ENCODE data around the gene GRAP2. TPM values are rescaled to one million over a fixed set of nuclear protein-coding genes. Genes with fewer than 3 reads are reported as not detected.

Gene GRAP2
- total RNA-seq, 1 donor from 2014 or later: 38.4 TPM

DNA sequence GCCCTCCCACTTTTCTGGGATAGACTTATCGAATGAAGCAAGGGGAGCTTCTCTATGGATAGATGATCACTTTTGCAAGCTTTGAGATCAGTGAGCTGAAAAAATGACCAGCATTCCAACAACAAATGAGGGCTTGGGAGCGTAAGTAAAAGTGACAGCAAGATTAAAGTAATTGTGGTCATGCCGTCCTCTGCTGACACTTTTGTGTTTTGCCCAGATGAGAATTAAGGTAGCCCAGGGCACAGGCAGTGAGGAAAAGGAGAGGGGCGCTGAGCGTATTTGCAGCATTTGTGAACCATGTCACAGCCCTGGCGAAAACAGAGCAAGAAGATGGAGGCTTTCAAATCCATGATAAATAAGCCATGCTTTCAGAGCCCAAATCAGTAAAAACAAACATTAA lies 34.7 kb downstream of the GRAP2 start:
- H3K27me3 Mint-ChIP-seq: no peaks in the 10 kb centered on the region
- intact Hi-C loops (cut with micrococcal nuclease): loop anchor here (2.0 kb wide), 1 partner anchor 15 kb away; no protein-coding TSS in a partner anchor
- peaks cover 5% of the 10 kb centered on the region for H3K36me3 Mint-ChIP-seq (ENCODE audit: low read depth)
- DNase-seq: no peak
- peaks cover 75% of the 10 kb centered on the region for H3K4me1 Mint-ChIP-seq
- H3K9me3 Mint-ChIP-seq: no peaks in the 10 kb centered on the region
- H3K4me3 Mint-ChIP-seq: peak overlapping the region; percentile 74
- H3K27ac Mint-ChIP-seq: peak overlapping the region; percentile 63

DNA sequence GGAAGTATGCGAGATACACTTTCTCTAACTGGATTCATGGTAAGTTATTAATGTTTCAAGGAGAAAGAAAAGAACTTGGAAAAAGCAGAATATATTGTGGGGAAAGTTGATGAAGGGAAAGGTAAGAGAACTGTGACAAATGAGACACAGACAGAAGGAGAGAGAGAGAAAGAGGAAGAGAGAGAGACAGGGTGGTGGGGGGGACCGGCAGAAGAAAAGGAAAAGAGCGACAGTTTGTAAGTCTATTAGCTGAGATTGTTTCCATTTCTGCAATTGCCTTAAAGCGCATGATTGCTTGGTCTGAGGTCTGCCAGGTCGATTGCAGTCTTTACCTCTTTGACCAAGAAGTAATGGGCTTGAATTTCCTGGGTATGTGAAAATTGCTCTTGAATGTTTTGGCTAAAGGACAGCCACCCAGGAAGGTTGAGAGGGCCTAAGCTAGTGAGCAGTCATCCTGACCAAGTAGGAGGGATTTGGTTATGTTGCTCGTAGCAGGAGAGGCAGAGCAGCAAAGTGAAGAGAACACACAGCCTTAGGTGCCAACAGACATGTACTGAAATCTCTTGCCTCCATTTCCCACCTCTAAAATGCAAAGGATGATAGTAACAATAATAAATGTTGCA lies 35.8 kb downstream of the GRAP2 start:
- DNase-seq: no peak
- Mint-ChIP-seq H3K36me3 (ENCODE audit: low read depth) (peaks cover 6% of the 10 kb centered on the region), H3K4me1 (peaks cover 83% of the 10 kb centered on the region), H3K27ac (peak overlapping the region; percentile 63), H3K9me3 (no peaks in the 10 kb centered on the region), H3K27me3 (no peaks in the 10 kb centered on the region), H3K4me3 (peak overlapping the region; percentile 74)
- intact Hi-C loops (cut with micrococcal nuclease): no loop called here

DNA sequence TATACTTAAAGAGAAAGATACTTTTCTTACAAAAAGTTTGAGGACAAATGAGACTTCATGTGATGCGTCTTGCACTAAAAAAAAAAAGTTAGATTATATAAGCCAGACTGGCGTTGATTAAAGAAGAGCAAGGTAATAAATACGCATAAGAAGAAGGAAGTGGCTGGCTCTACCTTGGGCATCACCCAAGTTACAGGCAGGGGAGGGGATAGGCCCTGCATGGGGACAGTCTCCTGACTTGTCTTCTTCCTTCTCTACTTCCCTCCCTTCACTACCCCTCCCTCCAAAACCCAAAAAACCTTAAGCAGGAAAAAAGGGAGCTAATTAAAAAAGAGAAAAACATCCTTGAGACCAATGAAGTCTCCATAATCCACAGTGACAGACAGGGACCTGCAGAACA lies 37.0 kb downstream of the GRAP2 start:
- peaks cover 8% of the 10 kb centered on the region for H3K36me3 Mint-ChIP-seq (ENCODE audit: low read depth)
- H3K27ac Mint-ChIP-seq: peak overlapping the region; percentile 77
- no peak for DNase-seq
- intact Hi-C loops (cut with micrococcal nuclease): no loop called here
- H3K4me3 Mint-ChIP-seq: peak overlapping the region; percentile 57
- no peaks in the 10 kb centered on the region for H3K9me3 Mint-ChIP-seq
- H3K27me3 Mint-ChIP-seq: no peaks in the 10 kb centered on the region
- H3K4me1 Mint-ChIP-seq: peaks cover 86% of the 10 kb centered on the region

DNA sequence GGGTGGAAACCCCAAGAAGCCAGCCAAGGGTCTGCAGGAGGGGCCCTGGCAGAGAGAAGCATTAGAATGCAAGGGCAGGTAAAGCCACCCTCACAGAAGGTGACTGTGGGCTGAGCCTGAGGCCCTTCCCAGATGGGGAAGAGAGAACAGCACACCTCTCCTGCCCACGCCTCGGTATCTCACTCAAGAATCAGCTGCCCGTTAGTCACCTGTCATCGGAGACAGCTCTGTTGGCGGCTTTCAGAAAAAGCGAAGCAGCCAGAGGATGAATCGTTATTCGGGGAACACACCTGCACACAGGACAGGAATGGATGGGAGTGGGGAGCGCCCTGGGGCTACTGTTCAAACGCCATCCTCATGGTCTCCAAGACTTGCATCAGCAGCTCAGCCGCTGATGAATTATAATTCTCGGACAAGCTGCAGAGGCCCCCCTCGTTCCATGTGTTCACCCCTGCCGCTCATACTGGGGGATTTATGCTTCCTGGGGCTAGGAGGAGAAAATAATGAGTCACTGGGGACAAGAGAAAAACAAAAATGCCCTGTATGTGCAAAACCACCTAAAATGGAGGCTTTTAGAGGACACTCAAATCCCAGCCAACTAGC lies 37.7 kb downstream of the GRAP2 start:
- Mint-ChIP-seq H3K4me1 (peaks cover 85% of the 10 kb centered on the region), H3K27ac (peak overlapping the region; percentile 77), H3K9me3 (no peaks in the 10 kb centered on the region), H3K4me3 (peak overlapping the region; percentile 57), H3K36me3 (ENCODE audit: low read depth) (peaks cover 8% of the 10 kb centered on the region), H3K27me3 (no peaks in the 10 kb centered on the region)
- intact Hi-C loops (cut with micrococcal nuclease): no loop called here
- DNase-seq: peak; percentile 70

DNA sequence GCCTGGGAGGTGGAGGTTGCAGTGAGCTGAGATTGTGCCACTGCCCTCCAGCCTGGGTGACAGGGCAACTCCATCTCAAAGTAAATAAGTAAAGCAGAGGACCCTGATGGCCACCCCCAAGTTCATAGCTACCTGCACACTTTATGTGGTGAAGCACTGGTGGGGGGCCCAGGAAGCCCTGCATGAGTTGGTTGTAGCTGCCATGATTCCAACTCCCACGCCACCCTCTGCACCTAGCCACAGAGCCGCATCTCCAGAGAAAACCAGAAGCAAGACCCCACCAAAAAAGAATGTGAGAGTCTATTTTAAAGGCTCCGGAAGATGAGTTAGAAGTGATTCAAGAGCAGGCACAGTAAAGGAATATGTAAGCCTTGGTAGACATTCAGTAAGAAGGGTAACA lies 38.9 kb downstream of the GRAP2 start:
- H3K27ac Mint-ChIP-seq: peak overlapping the region; percentile 40
- intact Hi-C loops (cut with micrococcal nuclease): loop anchor here (5.0 kb wide), 2 partner anchors 318 to 408 kb away; partner anchors contain the start of gene RPS19BP1
- H3K27me3 Mint-ChIP-seq: no peaks in the 10 kb centered on the region
- peaks cover 82% of the 10 kb centered on the region for H3K4me1 Mint-ChIP-seq
- no peak overlapping the region for H3K4me3 Mint-ChIP-seq
- H3K36me3 Mint-ChIP-seq (ENCODE audit: low read depth): peaks cover 9% of the 10 kb centered on the region
- no peaks in the 10 kb centered on the region for H3K9me3 Mint-ChIP-seq
- DNase-seq: no peak

DNA sequence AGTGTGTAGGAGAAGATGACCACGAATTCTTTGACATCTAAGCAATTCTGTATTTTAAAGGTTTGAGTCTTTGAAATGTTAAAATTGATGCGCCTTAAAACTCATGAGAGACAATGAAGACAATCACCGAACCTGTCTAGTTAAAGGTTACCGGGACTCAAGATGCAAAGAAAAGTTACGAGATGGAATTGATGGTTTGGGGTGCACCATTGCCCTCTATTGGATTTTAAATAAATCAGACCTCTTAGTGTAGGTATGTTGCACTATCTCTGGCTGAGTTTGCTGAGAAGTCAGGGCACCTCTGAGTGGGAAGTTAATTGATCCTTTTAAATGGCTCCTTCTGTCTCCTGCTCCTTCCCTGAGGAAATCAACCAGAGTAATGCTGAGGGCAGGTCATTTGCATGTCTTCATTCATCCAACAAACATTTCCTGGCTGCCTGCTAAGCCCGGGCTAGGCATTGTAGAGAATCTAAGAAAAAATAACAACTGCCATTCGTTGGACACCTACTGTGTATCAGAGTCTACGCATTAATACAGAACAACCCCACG lies 39.9 kb downstream of the GRAP2 start:
- Mint-ChIP-seq H3K27me3 (no peaks in the 10 kb centered on the region), H3K9me3 (no peaks in the 10 kb centered on the region), H3K4me3 (peak overlapping the region; percentile 8), H3K4me1 (peaks cover 81% of the 10 kb centered on the region), H3K36me3 (ENCODE audit: low read depth) (peaks cover 11% of the 10 kb centered on the region), H3K27ac (peak overlapping the region; percentile 72)
- intact Hi-C loops (cut with micrococcal nuclease): loop anchor here (5.0 kb wide), 2 partner anchors 319 to 409 kb away; partner anchors contain the start of gene RPS19BP1
- peak; percentile 75 for DNase-seq

DNA sequence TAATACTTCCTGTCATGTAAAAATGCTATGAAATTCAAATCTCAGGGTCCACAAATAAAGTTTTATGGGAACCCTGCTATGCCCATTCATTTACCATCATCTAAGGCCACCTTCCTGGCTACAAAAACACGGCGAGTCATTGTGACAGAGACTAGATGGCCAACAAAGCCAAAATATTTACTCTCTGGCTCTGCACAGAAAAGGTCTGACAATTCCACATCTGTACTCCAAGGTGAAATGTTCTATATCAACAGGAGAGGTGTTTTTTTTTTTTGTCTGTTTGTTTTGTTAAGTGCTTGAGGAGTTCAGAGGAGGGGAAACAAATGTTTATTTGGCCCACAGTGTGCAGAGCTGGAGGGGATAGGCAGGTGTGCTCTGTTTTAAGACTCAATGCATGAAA lies 40.7 kb downstream of the GRAP2 start:
- Mint-ChIP-seq H3K27ac (peak overlapping the region; percentile 12), H3K36me3 (ENCODE audit: low read depth) (peaks cover 8% of the 10 kb centered on the region), H3K4me3 (no peak overlapping the region), H3K4me1 (peaks cover 74% of the 10 kb centered on the region), H3K9me3 (no peaks in the 10 kb centered on the region), H3K27me3 (no peaks in the 10 kb centered on the region)
- intact Hi-C loops (cut with micrococcal nuclease): loop anchor here (5.0 kb wide), 2 partner anchors 319 to 409 kb away; partner anchors contain the start of gene RPS19BP1
- no peak for DNase-seq

DNA sequence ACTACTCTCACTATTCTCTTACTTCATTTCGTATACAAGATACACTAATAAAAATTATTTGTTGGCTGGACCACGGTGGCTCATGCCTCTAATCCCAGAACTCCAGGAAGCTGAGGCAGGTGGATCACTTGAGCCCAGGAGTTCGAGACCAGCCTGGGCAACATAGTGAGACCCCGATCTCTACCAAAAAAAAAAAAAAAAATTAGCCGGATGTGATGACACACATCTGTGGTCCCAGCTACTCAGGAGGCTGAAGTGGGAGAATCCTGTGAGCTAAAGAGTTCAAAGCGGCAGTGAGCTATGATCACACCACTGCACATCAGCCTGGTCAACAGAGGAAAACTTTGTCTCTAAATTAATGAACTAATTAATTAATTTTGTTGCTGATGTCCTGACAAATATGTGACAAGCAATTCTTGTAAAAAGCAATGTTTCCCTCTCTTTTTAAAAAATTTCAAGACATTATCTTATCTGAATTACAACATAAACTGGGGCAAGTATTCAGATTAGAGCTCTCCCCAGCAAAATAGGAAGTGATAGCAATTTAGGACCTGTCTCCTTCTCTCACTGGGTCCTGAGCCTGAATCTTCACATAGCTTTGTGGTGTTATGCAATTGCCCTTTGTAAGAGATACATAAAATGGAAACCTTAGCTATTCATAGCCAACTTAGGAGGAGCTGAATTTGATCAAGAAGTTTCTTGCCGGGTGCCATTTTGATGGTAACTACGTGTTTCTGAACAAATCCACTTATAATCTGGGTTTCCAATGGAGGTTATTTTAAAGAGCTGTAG lies 41.8 kb downstream of the GRAP2 start:
- Mint-ChIP-seq H3K27ac (peak overlapping the region; percentile 74), H3K4me3 (peak overlapping the region; percentile 23), H3K36me3 (ENCODE audit: low read depth) (peaks cover 14% of the 10 kb centered on the region), H3K9me3 (no peaks in the 10 kb centered on the region), H3K27me3 (no peaks in the 10 kb centered on the region), H3K4me1 (peaks cover 73% of the 10 kb centered on the region)
- intact Hi-C loops (cut with micrococcal nuclease): loop anchor here (5.0 kb wide), 2 partner anchors 320 to 410 kb away; partner anchors contain the start of gene RPS19BP1
- no peak for DNase-seq

DNA sequence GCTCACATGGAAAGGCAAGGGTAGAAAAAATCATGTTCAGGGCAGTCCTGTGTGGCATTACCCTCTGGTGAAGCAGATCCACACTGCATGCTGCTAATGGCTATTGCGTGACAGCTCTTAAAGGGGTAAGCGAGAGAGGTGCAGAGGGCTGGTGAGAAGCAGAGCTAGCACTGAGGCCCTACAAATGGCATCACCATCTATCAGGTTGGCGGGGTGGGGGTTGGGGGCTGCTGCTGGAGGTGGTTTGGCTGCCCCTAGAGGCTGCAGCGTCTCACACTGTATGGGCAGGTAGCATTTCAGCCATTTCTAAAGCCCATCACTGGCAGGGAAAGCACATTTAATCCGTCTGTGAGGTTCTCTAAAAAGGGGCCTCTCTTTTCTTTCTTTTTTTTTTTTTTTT lies 42.5 kb downstream of the GRAP2 start:
- H3K4me3 Mint-ChIP-seq: peak overlapping the region; percentile 23
- peak overlapping the region; percentile 74 for H3K27ac Mint-ChIP-seq
- no peak for DNase-seq
- intact Hi-C loops (cut with micrococcal nuclease): loop anchor here (5.0 kb wide), 2 partner anchors 321 to 411 kb away; partner anchors contain the start of gene RPS19BP1
- H3K9me3 Mint-ChIP-seq: no peaks in the 10 kb centered on the region
- no peaks in the 10 kb centered on the region for H3K27me3 Mint-ChIP-seq
- H3K36me3 Mint-ChIP-seq (ENCODE audit: low read depth): peaks cover 14% of the 10 kb centered on the region
- peaks cover 66% of the 10 kb centered on the region for H3K4me1 Mint-ChIP-seq

DNA sequence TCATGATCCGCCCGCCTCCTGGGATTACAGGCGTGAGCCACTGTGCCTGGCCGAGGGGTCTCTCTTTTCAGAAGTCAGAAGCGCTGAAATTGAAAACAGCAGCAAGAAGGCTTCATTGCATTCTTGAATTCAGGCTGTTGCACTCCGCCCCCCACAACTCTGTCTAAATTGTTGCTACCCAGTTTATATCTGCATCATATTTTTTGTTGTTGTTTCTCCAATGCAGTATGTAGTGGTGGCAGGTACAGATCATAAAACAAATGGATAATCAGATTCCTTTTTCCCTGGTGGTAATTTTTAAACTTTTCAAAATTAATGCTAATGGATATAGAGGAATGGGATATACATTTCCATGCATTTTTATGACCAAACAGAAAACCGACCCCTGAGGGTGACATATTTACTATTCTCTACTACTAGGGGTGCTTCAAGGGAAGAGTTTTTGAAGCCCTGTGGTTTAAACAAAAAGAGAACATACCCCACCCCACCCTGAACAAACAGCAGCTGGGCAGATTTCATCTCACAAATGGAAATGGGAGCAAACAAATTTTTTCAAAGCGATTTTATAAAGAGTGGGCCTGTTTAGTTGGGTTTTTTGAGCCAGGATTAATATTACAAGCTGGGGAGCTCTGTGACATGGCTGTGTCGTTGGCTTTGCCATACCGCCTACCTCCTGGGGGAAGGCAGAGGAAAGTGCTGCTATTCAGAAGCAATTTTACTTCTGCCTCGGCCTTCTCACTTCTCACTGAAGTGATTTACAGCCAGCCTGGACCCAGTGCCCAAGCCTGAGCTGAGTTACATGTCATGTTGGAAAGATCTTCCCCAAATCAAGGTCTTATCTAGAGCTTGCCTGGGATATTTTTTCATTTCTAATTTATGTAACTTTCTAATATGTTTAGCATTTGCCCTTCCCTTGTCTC lies 43.3 kb downstream of the GRAP2 start:
- peaks cover 65% of the 10 kb centered on the region for H3K4me1 Mint-ChIP-seq
- H3K27ac Mint-ChIP-seq: peak overlapping the region; percentile 77
- no peak for DNase-seq
- H3K9me3 Mint-ChIP-seq: no peaks in the 10 kb centered on the region
- intact Hi-C loops (cut with micrococcal nuclease): loop anchor here (5.0 kb wide), 2 partner anchors 322 to 412 kb away; partner anchors contain the start of gene RPS19BP1
- peaks cover 21% of the 10 kb centered on the region for H3K36me3 Mint-ChIP-seq (ENCODE audit: low read depth)
- peak overlapping the region; percentile 27 for H3K4me3 Mint-ChIP-seq
- H3K27me3 Mint-ChIP-seq: no peaks in the 10 kb centered on the region

DNA sequence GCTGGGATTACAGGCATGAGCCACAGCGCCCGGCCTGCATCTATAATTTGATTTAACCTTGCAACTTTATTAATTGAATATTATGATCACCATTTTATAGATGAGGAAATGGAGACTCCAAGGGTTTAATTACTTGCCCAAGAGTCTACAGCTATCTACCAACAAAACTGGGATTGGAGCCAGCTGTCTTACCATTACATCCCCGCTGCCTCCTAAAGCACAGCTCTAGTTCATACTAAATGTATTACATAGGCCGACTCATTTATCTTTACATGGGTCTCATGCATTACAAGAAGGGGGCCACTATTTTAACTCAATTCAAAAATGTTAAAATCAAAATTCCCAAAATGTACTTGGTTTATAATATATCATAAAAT lies 45.2 kb downstream of the GRAP2 start:
- H3K27ac Mint-ChIP-seq: no peak overlapping the region
- no peak overlapping the region for H3K4me3 Mint-ChIP-seq
- DNase-seq: no peak
- no peaks in the 10 kb centered on the region for H3K27me3 Mint-ChIP-seq
- intact Hi-C loops (cut with micrococcal nuclease): no loop called here
- no peaks in the 10 kb centered on the region for H3K9me3 Mint-ChIP-seq
- peaks cover 68% of the 10 kb centered on the region for H3K4me1 Mint-ChIP-seq
- H3K36me3 Mint-ChIP-seq (ENCODE audit: low read depth): peaks cover 39% of the 10 kb centered on the region

DNA sequence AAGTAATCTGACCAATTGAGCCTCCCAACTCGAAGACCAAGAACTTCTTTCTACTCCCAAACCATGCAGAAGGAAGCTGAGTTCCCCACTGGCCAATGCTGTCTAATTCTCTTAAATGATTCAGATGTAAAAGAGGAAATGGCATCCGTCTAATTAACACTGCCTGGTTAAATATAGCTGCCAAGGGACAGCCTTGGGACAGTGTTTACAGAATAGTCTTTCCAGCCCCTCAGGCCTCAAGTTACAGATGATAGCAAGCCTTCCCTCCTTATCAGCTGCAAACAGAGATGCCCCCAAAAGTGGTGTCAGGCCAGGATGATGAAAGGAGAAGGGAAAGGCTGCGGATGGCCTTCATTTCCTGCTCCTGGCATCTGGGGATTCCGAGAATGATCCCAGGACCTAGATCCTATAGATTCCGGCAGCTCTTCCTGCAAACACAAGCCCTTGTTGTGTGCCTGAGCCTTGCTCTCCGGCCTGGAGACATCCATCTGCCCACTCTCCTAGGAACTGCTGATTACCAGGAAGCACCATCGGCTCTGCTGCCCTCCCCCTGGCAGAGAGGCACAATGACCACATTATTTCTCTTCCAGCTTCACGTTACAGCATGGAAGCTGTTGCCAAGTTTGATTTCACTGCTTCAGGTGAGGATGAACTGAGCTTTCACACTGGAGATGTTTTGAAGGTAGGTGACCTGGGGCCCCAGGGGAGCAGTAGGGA lies 45.8 kb downstream of the GRAP2 start:
- intact Hi-C loops (cut with micrococcal nuclease): no loop called here
- Mint-ChIP-seq H3K9me3 (no peaks in the 10 kb centered on the region), H3K4me1 (peaks cover 69% of the 10 kb centered on the region), H3K27ac (peak overlapping the region; percentile 10), H3K4me3 (peak overlapping the region; percentile 21), H3K27me3 (no peaks in the 10 kb centered on the region), H3K36me3 (ENCODE audit: low read depth) (peaks cover 42% of the 10 kb centered on the region)
- no peak for DNase-seq
